VCaP (cell line): ENCODE measurements around the gene ADCY2.

Source experiments
- H3K27ac ChIP-seq: fragments of 450-650 bp; 2 replicates; pipeline ENCODE4 v1.5.1; 2017
- TF ChIP-seq, protein P1 (sequence below): fragments of 450-650 bp; conservative IDR thresholded peaks from 2 replicates; pipeline ENCODE4 v1.5.1; 2017; ENCODE audit warnings: mild to moderate bottlenecking, moderate library complexity

The ADCY2 gene

DNA sequence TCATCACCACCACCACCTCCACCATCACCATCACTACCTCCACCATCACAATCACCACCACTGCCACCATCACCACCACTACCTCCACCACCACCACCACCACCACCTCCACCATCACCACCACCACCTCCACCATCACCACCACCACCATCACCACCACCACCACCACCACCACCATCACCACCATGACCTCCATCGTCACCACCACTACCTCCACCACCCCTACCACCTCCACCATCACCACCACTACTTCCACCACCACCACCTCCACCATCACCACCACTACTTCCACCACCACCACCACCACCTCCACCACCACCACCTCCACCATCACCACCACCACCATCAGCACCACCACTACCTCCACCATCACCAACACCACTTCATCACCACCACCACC, 23.5 kb upstream of the ADCY2 start:
- H3K27ac ChIP-seq, result no peak overlapping the region
- TF ChIP-seq, protein P1, sequence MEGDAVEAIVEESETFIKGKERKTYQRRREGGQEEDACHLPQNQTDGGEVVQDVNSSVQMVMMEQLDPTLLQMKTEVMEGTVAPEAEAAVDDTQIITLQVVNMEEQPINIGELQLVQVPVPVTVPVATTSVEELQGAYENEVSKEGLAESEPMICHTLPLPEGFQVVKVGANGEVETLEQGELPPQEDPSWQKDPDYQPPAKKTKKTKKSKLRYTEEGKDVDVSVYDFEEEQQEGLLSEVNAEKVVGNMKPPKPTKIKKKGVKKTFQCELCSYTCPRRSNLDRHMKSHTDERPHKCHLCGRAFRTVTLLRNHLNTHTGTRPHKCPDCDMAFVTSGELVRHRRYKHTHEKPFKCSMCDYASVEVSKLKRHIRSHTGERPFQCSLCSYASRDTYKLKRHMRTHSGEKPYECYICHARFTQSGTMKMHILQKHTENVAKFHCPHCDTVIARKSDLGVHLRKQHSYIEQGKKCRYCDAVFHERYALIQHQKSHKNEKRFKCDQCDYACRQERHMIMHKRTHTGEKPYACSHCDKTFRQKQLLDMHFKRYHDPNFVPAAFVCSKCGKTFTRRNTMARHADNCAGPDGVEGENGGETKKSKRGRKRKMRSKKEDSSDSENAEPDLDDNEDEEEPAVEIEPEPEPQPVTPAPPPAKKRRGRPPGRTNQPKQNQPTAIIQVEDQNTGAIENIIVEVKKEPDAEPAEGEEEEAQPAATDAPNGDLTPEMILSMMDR, result no peak

DNA sequence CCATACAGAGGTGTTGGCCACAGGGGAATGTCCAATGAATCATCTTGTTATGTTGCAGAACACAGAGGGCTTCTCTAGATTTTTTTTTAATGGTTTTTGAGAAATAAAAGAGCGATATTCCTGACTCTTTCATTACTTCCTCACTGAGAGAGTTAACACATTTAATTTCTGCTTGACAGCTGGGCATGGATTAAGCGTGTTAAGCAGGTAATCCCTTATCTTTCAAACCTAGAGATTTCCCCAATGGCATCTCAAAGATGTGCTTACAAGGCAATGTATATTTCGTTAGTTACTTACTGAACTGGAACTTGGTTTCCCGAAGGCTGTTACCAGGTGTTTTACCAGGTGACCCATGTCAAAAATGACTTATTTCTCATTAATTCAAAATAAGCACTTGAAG, 21.8 kb upstream of the ADCY2 start:
- H3K27ac ChIP-seq, result no peak overlapping the region
- TF ChIP-seq, protein P1, result no peak

DNA sequence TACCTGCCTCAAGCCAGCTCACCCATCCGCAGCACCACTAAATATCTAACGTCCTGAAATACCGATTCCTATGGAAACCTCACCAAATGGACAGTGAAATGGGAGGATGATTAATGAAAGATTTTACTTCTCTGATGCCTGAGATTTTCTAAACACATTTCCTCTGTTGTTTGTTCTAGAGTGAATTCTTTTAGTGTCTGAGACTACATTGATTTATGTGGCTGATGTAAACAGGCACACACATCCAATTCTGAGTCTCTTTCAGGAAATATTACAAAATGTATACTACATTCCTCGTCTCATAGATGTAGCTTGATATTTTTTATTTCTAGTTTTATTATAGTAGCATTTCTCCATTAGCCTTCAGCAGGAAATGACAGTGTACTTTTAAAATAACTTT, 20.5 kb upstream of the ADCY2 start:
- no peak overlapping the region for H3K27ac ChIP-seq
- TF ChIP-seq, protein P1, result no peak

DNA sequence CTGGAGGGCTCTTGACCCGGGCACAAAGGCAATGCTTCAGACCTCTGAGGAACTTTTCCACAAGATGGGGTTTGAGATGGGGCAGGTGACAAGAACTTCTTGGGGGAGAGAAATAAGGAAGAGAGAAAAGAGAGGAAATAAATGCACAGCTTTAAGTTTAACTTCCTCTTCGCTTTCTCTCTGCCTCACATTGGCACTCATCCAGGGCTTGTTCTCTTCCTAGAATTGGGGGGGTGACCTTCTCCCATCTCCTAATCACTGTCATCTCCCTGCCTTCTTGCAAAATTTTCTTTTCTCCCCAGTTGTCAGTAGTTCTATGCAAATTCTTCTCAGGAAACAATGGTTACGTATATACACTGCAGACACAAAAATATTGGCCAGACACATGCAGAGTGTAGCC, 19.1 kb upstream of the ADCY2 start:
- H3K27ac ChIP-seq, result no peak overlapping the region
- TF ChIP-seq, protein P1, result no peak

DNA sequence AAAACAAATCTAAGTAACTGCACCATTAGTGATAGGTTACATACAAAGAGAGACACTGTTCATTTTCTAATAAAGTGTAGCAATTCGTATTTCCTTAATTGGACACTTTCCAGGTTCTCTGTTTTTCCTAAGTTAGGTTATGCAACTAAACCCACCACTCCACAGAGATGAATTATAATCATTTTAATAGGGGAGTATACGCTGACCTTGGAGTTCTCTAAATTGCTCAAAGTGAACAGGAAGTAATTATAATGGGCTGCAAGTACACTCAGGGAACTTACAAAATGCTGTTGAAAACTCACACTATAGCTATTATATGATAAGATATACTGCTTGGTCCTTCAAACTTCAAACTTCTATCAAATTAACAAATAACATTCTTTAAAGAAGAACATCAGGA, 18.2 kb upstream of the ADCY2 start:
- TF ChIP-seq, protein P1, result no peak
- H3K27ac ChIP-seq, result no peak overlapping the region

DNA sequence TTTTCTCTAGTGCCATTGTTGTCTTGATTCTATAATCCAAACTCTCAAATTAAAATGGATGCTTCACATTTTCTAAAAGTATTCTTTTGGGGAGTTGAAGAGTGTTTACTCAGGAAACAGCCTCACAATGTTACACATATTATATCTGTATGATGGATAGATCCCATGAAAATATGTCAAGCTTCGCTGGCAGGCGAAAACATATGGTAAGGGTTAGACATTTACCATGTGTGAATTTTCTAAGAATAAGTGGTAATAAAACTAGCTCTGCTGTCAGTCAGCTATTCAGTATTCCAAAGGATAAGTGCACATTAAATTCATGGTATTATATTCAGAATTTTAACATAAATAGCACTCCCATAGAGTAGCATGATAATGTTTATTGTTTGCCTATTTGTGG, 13.3 kb upstream of the ADCY2 start:
- TF ChIP-seq, protein P1, result no peak

DNA sequence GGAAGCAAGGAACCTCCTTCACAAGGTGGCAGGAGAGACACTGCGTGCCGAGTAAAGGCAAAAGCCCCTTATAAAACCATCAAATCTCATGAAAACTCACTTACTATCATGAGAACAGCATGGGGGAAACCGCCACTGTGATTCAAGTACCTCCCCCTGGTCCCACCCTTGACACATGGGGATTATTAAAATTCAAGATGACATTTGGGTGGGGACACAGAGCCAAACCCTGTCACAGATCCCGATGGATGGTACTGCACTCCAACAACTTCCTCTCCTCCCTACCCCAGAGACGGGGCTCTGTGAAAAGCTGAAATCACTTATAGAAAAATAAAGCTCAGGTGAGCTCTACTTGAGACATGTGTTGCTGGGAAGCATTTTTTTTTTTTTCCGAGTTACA, 10.3 kb upstream of the ADCY2 start:
- TF ChIP-seq, protein P1, result no peak
- no peak overlapping the region for H3K27ac ChIP-seq

More for the DNA sequence above, 13.3 kb upstream of the ADCY2 start:
- no peak overlapping the region for H3K27ac ChIP-seq

DNA sequence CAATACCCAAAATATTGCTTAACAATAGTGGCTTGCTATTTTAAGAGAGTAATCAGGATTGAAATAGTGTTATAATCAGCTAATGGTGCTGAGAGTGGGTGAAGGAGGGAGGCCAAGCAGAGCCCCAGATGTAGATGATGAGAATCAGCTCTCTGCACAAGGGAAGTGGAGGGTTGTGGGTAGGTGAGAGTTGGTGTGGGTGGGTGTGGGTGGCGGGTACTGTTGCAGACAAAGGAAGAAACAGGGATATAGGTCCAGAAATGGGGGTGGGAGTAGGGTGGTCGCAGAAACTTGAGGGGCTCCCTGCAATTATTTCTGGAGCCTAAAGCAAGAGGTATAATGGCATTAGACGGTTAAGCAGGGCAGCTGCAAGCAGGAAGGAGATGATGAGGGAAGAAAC, 7.4 kb upstream of the ADCY2 start:
- H3K27ac ChIP-seq, result no peak overlapping the region
- TF ChIP-seq, protein P1, result no peak
